K562 (cell line): ENCODE results near the gene AGL. TPM values are rescaled to one million over a fixed set of nuclear protein-coding genes. Genes with fewer than 3 reads are reported as not detected.

Source experiments
- ASH1L ChIP-seq: fragments of 450-650 bp; IDR thresholded peaks from 2 replicates; pipeline ENCODE4 v1.6.1; 2018; ENCODE audit warnings: borderline replicate concordance, mild to moderate bottlenecking, low read depth; ENCODE audit not compliant: partially characterized antibody
- CCNT2 ChIP-seq: IDR thresholded peaks from 2 replicates; pipeline ENCODE4 v1.6.1; 2011; ENCODE audit warnings: borderline replicate concordance, low read depth, mild to moderate bottlenecking, moderate library complexity, mixed read lengths, low read length; ENCODE audit not compliant: insufficient read length; ENCODE audit errors: extremely low read depth
- CXXC5 ChIP-seq: fragments of 250-450 bp; sonication (Bioruptor Pico); IDR thresholded peaks from 2 replicates; pipeline ENCODE4 v1.8.0; 2022; ENCODE audit warnings: inconsistent platforms, mild to moderate bottlenecking, moderate library complexity
- HDAC2 ChIP-seq: fragments of 450-650 bp; IDR thresholded peaks from 2 replicates; pipeline ENCODE4 v1.6.1; 2016; ENCODE audit warnings: mild to moderate bottlenecking
- JUND ChIP-seq, 2 experiments: IDR thresholded peaks; 2 replicates in 1 of 2; 3 replicates in 1 of 2; pipeline ENCODE4 v1.6.1; 2011; ENCODE audit warnings: borderline replicate concordance in 2 of 2, low read depth in 2 of 2, low read length in 2 of 2, improper control_type of control experiment in 1 of 2, missing biosample characterization in 1 of 2, missing genetic modification characterization in 1 of 2, missing genetic modification reagents in 1 of 2
- KLF6 ChIP-seq: fragments of 250-450 bp; sonication (Bioruptor Pico); IDR thresholded peaks from 2 replicates; pipeline ENCODE4 v1.4.0; 2020; ENCODE audit warnings: mild to moderate bottlenecking, moderate library complexity, borderline replicate concordance
- LCOR ChIP-seq: sonication (generic); formaldehyde crosslinking; IDR thresholded peaks from 2 replicates; pipeline ENCODE4 v1.8.0; 2022; ENCODE audit warnings: mild to moderate bottlenecking, missing genetic modification reagents
- MAZ ChIP-seq, 2 experiments: fragments of 450-650 bp in 1 of 2; sonication (generic) in 1 of 2; formaldehyde crosslinking; IDR thresholded peaks in 1 of 2; conservative IDR thresholded peaks in 1 of 2; 2 replicates each; pipeline versions ENCODE4 v1.4.0 to v1.5.0; 2020; ENCODE audit warnings: mild to moderate bottlenecking in 1 of 2, missing genetic modification reagents in 1 of 2
- MEF2A ChIP-seq: IDR thresholded peaks from 2 replicates; pipeline ENCODE4 v1.6.1; 2011; ENCODE audit warnings: low read depth, mild to moderate bottlenecking, low read length, moderate library complexity; ENCODE audit not compliant: control insufficient read depth
- MYC ChIP-seq, 2 experiments: fragments of 250-450 bp in 1 of 2; sonication (Bioruptor Pico) in 1 of 2; IDR thresholded peaks; 2 replicates each; pipeline versions ENCODE4 v1.5.1 to v1.6.1; 2012 to 2021; ENCODE audit warnings: low read depth in 2 of 2, borderline replicate concordance in 1 of 2, improper control_type of control experiment in 1 of 2, low read length in 1 of 2, mild to moderate bottlenecking in 1 of 2, moderate library complexity in 1 of 2
- NFIC ChIP-seq: fragments of 450-650 bp; IDR thresholded peaks from 2 replicates; pipeline ENCODE4 v1.6.1; 2017; ENCODE audit warnings: mild to moderate bottlenecking, inconsistent platforms
- RFX7 ChIP-seq: fragments of 250-450 bp; sonication (Bioruptor Pico); IDR thresholded peaks from 2 replicates; pipeline ENCODE4 v1.5.1; 2021; ENCODE audit warnings: mild to moderate bottlenecking
- RREB1 ChIP-seq: fragments of 250-450 bp; sonication (Bioruptor Pico); IDR thresholded peaks from 2 replicates; pipeline ENCODE4 v1.4.0; 2020
- SMARCA4 ChIP-seq: fragments of 450-650 bp; IDR thresholded peaks from 2 replicates; pipeline ENCODE4 v1.6.1; 2016
- TOE1 ChIP-seq, 2 experiments: fragments of 450-650 bp in 1 of 2; sonication (generic) in 1 of 2; formaldehyde crosslinking in 1 of 2; IDR thresholded peaks; 2 replicates each; pipeline versions ENCODE4 v1.7.1 to v1.8.0; 2016 to 2022; ENCODE audit warnings: borderline replicate concordance in 2 of 2, mild to moderate bottlenecking in 2 of 2, antibody characterized with exemption in 1 of 2, inconsistent platforms in 1 of 2, low read depth in 1 of 2, missing genetic modification reagents in 1 of 2, moderate library complexity in 1 of 2
- polyA plus RNA-seq, 8 experiments: library from polyadenylated mRNA; depleted of rRNA in 4 of 8; stranded (reverse) in 5 of 8; unstranded in 3 of 8; fragments of >200 nt; fragmentation: Nextera tagmentation in 2 of 8; fragmentation: Illumina TruSeq in 1 of 8; extraction: Ambion mirVana in 2 of 8; extraction: Trizol in 1 of 8; gene quantifications; 2 replicates each; pipeline versions ENCODE4 v1.2.1 to v1.2.3, GENCODE V29; 2011 to 2014; ENCODE audit warnings: inconsistent platforms in 1 of 8, missing spikeins in 1 of 8
- total RNA-seq, 7 experiments: library from RNA; depleted of rRNA in 6 of 7; stranded (reverse); fragments of >200 nt in 6 of 7; fragmentation: Illumina TruSeq in 2 of 7; extraction: Trizol in 2 of 7; gene quantifications; 2 replicates each; pipeline versions ENCODE4 v1.2.1 to v1.2.3, GENCODE V29; 2011 to 2021; ENCODE audit warnings: low replicate concordance in 1 of 7
- TF ChIP-seq, protein P1 (sequence below): fragments of 250-450 bp; sonication (Bioruptor Pico); IDR thresholded peaks from 2 replicates; pipeline ENCODE4 v1.4.0; 2020; ENCODE audit warnings: mild to moderate bottlenecking, moderate library complexity

AGL gene
- total and polyA plus RNA-seq, 9 of the 15 experiments (the other 6 are each of a cell fraction or from before 2014, with no cell fraction given), result 6.3 to 20.4 (median 12.4) TPM

GRCh38 chr1:99849744-99850458 is at the start of gene AGL (continued):
- TF ChIP-seq HDAC2, result 0 out of 2 replicates have a peak, but pooled peaks have one; percentile 22
- TF ChIP-seq ASH1L, result no peak
- TF ChIP-seq JUND (IDR thresholded peaks at IDR 0.05; ENCODE audit: borderline replicate concordance, low read depth, low read length), result no peak
- TF ChIP-seq JUND (tag; IDR thresholded peaks at IDR 0.05; ENCODE audit: borderline replicate concordance, low read depth, low read length), result peak; percentile 27; the same call in 1 of the 3 replicates
- no peak for TF ChIP-seq MEF2A
- TF ChIP-seq MYC (IDR thresholded peaks at IDR 0.05; ENCODE audit: low read depth, low read length), result peak; percentile 73
- no peak; the same call in 1 of the 2 replicates for TF ChIP-seq MYC (CRISPR knock-in tag; IDR thresholded peaks at IDR 0.05; ENCODE audit: borderline replicate concordance, low read depth)
- 0 out of 2 replicates have a peak, but pooled peaks have one; percentile 36 for TF ChIP-seq RREB1 (CRISPR knock-in tag)
- peak; percentile 85 to 94 for TF ChIP-seq MAZ (CRISPR knock-in tag; conservative IDR thresholded peaks at IDR 0.05 in 1 of 2, IDR thresholded peaks at IDR 0.05 in 1 of 2)
- 0 out of 2 replicates have a peak, but pooled peaks have one; percentile 7 for TF ChIP-seq SMARCA4
- TF ChIP-seq, protein P1, sequence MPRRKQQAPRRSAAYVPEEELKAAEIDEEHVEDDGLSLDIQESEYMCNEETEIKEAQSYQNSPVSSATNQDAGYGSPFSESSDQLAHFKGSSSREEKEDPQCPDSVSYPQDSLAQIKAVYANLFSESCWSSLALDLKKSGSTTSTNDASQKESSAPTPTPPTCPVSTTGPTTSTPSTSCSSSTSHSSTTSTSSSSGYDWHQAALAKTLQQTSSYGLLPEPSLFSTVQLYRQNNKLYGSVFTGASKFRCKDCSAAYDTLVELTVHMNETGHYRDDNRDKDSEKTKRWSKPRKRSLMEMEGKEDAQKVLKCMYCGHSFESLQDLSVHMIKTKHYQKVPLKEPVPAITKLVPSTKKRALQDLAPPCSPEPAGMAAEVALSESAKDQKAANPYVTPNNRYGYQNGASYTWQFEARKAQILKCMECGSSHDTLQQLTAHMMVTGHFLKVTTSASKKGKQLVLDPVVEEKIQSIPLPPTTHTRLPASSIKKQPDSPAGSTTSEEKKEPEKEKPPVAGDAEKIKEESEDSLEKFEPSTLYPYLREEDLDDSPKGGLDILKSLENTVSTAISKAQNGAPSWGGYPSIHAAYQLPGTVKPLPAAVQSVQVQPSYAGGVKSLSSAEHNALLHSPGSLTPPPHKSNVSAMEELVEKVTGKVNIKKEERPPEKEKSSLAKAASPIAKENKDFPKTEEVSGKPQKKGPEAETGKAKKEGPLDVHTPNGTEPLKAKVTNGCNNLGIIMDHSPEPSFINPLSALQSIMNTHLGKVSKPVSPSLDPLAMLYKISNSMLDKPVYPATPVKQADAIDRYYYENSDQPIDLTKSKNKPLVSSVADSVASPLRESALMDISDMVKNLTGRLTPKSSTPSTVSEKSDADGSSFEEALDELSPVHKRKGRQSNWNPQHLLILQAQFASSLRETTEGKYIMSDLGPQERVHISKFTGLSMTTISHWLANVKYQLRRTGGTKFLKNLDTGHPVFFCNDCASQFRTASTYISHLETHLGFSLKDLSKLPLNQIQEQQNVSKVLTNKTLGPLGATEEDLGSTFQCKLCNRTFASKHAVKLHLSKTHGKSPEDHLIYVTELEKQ, result no peak
- peak; percentile 75 for TF ChIP-seq LCOR
- TF ChIP-seq RFX7 (CRISPR knock-in tag), result no peak
- peak; percentile 84 for TF ChIP-seq CXXC5 (CRISPR knock-in tag)
- TF ChIP-seq CCNT2, result peak; percentile 68
- TF ChIP-seq KLF6, result no peak
- TF ChIP-seq TOE1 (IDR thresholded peaks at IDR 0.05; ENCODE audit: borderline replicate concordance), result no peak
- TF ChIP-seq TOE1 (CRISPR knock-in tag; IDR thresholded peaks at IDR 0.05; ENCODE audit: borderline replicate concordance, low read depth), result 0 out of 2 replicates have a peak, but pooled peaks have one; percentile 25
- TF ChIP-seq NFIC, result no peak
